ENCODE data around the gene RAD51B.
A peak's percentile ranks its signal among the peaks of the same experiment; 100 is the strongest.

The RAD51B gene

GRCh38 chr14:68269136-68269927 lies 449.8 kb downstream of the RAD51B start:
- no peaks in the 10 kb centered on the region for H3K9me3 Mint-ChIP-seq
- no peaks in the 10 kb centered on the region for H3K27me3 Mint-ChIP-seq
- H3K4me3 Mint-ChIP-seq = peak overlapping the region; percentile 17
- ATAC-seq = no peak
- H3K27ac Mint-ChIP-seq = peak overlapping the region; percentile 96
- peaks cover 73% of the 10 kb centered on the region for H3K4me1 Mint-ChIP-seq
- no peaks in the 10 kb centered on the region for H3K36me3 Mint-ChIP-seq

GRCh38 chr14:68270342-68270741 lies 450.8 kb downstream of the RAD51B start:
- H3K27ac Mint-ChIP-seq = peak overlapping the region; percentile 96
- no peak overlapping the region for H3K4me3 Mint-ChIP-seq
- peaks cover 78% of the 10 kb centered on the region for H3K4me1 Mint-ChIP-seq
- H3K36me3 Mint-ChIP-seq = no peaks in the 10 kb centered on the region
- no peaks in the 10 kb centered on the region for H3K27me3 Mint-ChIP-seq
- no peaks in the 10 kb centered on the region for H3K9me3 Mint-ChIP-seq
- no peak for ATAC-seq

GRCh38 chr14:68271913-68272391 lies 452.4 kb downstream of the RAD51B start:
- H3K27ac Mint-ChIP-seq = peak overlapping the region; percentile 96
- H3K27me3 Mint-ChIP-seq = no peaks in the 10 kb centered on the region
- peak; percentile 24 for ATAC-seq
- H3K4me1 Mint-ChIP-seq = peaks cover 90% of the 10 kb centered on the region
- no peaks in the 10 kb centered on the region for H3K9me3 Mint-ChIP-seq
- no peaks in the 10 kb centered on the region for H3K36me3 Mint-ChIP-seq
- peak overlapping the region; percentile 50 for H3K4me3 Mint-ChIP-seq

GRCh38 chr14:68273413-68273812 lies 453.8 kb downstream of the RAD51B start:
- peak overlapping the region; percentile 96 for H3K27ac Mint-ChIP-seq
- H3K4me1 Mint-ChIP-seq = peaks cover 94% of the 10 kb centered on the region
- H3K27me3 Mint-ChIP-seq = no peaks in the 10 kb centered on the region
- ATAC-seq = no peak
- no peak overlapping the region for H3K4me3 Mint-ChIP-seq
- peaks cover under 1% of the 10 kb centered on the region for H3K36me3 Mint-ChIP-seq
- no peaks in the 10 kb centered on the region for H3K9me3 Mint-ChIP-seq

GRCh38 chr14:68274725-68275124 lies 455.1 kb downstream of the RAD51B start:
- H3K36me3 Mint-ChIP-seq = peaks cover 8% of the 10 kb centered on the region
- H3K4me3 Mint-ChIP-seq = no peak overlapping the region
- H3K9me3 Mint-ChIP-seq = no peaks in the 10 kb centered on the region
- no peak for ATAC-seq
- H3K4me1 Mint-ChIP-seq = peaks cover 90% of the 10 kb centered on the region
- no peaks in the 10 kb centered on the region for H3K27me3 Mint-ChIP-seq
- peak overlapping the region; percentile 96 for H3K27ac Mint-ChIP-seq

GRCh38 chr14:68278576-68279436 lies 459.2 kb downstream of the RAD51B start:
- Mint-ChIP-seq H3K9me3 (no peaks in the 10 kb centered on the region), H3K27me3 (no peaks in the 10 kb centered on the region), H3K36me3 (peaks cover 8% of the 10 kb centered on the region), H3K4me1 (peaks cover 93% of the 10 kb centered on the region), H3K27ac (peak overlapping the region; percentile 96), H3K4me3 (peak overlapping the region; percentile 69)
- no peak for ATAC-seq

GRCh38 chr14:68279437-68279720 lies 459.8 kb downstream of the RAD51B start:
- peaks cover 8% of the 10 kb centered on the region for H3K36me3 Mint-ChIP-seq
- H3K4me1 Mint-ChIP-seq = peaks cover 93% of the 10 kb centered on the region
- peak overlapping the region; percentile 69 for H3K4me3 Mint-ChIP-seq
- no peaks in the 10 kb centered on the region for H3K27me3 Mint-ChIP-seq
- H3K9me3 Mint-ChIP-seq = no peaks in the 10 kb centered on the region
- peak overlapping the region; percentile 96 for H3K27ac Mint-ChIP-seq
- no peak for ATAC-seq

- ATAC-seq = peak; percentile 65
- Mint-ChIP-seq H3K4me1 (peaks cover 93% of the 10 kb centered on the region), H3K27ac (peak overlapping the region; percentile 96), H3K9me3 (no peaks in the 10 kb centered on the region), H3K36me3 (peaks cover 8% of the 10 kb centered on the region), H3K27me3 (no peaks in the 10 kb centered on the region), H3K4me3 (peak overlapping the region; percentile 79)
These were observed 460.2 kb downstream of the RAD51B start for GRCh38 chr14:68279777-68280233.

GRCh38 chr14:68281497-68281896 lies 461.9 kb downstream of the RAD51B start:
- Mint-ChIP-seq H3K36me3 (peaks cover 8% of the 10 kb centered on the region), H3K4me1 (peaks cover 93% of the 10 kb centered on the region), H3K27me3 (no peaks in the 10 kb centered on the region), H3K9me3 (no peaks in the 10 kb centered on the region), H3K27ac (peak overlapping the region; percentile 96), H3K4me3 (no peak overlapping the region)
- no peak for ATAC-seq

- Mint-ChIP-seq H3K4me3 (peak overlapping the region; percentile 36), H3K27me3 (no peaks in the 10 kb centered on the region), H3K27ac (peak overlapping the region; percentile 96), H3K36me3 (peaks cover 8% of the 10 kb centered on the region), H3K4me1 (peaks cover 95% of the 10 kb centered on the region), H3K9me3 (no peaks in the 10 kb centered on the region)
- peak; percentile 77 for ATAC-seq
These were observed 463.1 kb downstream of the RAD51B start for GRCh38 chr14:68282479-68283377.

- Mint-ChIP-seq H3K27ac (peak overlapping the region; percentile 96), H3K27me3 (no peaks in the 10 kb centered on the region), H3K4me3 (peak overlapping the region; percentile 46), H3K36me3 (peaks cover 6% of the 10 kb centered on the region), H3K4me1 (peaks cover 88% of the 10 kb centered on the region), H3K9me3 (no peaks in the 10 kb centered on the region)
- peak; percentile 81 for ATAC-seq
These were observed 464.0 kb downstream of the RAD51B start for GRCh38 chr14:68283378-68284123.

- peaks cover 81% of the 10 kb centered on the region for H3K4me1 Mint-ChIP-seq
- no peaks in the 10 kb centered on the region for H3K27me3 Mint-ChIP-seq
- peak overlapping the region; percentile 96 for H3K27ac Mint-ChIP-seq
- no peaks in the 10 kb centered on the region for H3K9me3 Mint-ChIP-seq
- H3K36me3 Mint-ChIP-seq = no peaks in the 10 kb centered on the region
- no peak overlapping the region for H3K4me3 Mint-ChIP-seq
- no peak for ATAC-seq
These were observed 464.8 kb downstream of the RAD51B start for GRCh38 chr14:68284333-68284732.

GRCh38 chr14:68284834-68285233 lies 465.3 kb downstream of the RAD51B start:
- H3K4me1 Mint-ChIP-seq = peaks cover 81% of the 10 kb centered on the region
- no peak for ATAC-seq
- no peaks in the 10 kb centered on the region for H3K9me3 Mint-ChIP-seq
- no peaks in the 10 kb centered on the region for H3K27me3 Mint-ChIP-seq
- peak overlapping the region; percentile 96 for H3K27ac Mint-ChIP-seq
- H3K36me3 Mint-ChIP-seq = no peaks in the 10 kb centered on the region
- H3K4me3 Mint-ChIP-seq = peak overlapping the region; percentile 22
